Gastrocnemius medialis (tissue), 4 donors: ENCODE data around the gene SERPINE1. TPM values are rescaled to one million over a fixed set of nuclear protein-coding genes. Genes with fewer than 3 reads are reported as not detected.
"Not testable (repeated sequence)": the region's sequence is repeated elsewhere in the genome, so short reads cannot be mapped to it uniquely, and the experiment has no call there.

Experiments used
- ATAC-seq, 2 donors: fragments of 150-250 bp; one replicate each; pipeline ENCODE4 v1.9.1; 2016
- DNase-seq, 2 donors: peaks; one replicate each; pipeline ENCODE4 v3.0.0-alpha.2; 2019
- H3K27ac ChIP-seq, 4 donors: fragments of 200-600 bp; sonication (generic); 1 replicate in 1 of 4; 2 replicates in 3 of 4; pipeline ENCODE4 v1.5.1; 2016 to 2018; ENCODE audit warnings: mild to moderate bottlenecking in 2 of 4, moderate library complexity in 1 of 4
- H3K27me3 ChIP-seq, 3 donors: fragments of 200-600 bp; sonication (generic) in 2 of 3; 1 replicate in 1 of 3; 2 replicates in 2 of 3; pipeline versions ENCODE4 v1.5.1 to v1.6.0; 2016 to 2019; ENCODE audit warnings: mild to moderate bottlenecking in 1 of 3, moderate library complexity in 1 of 3
- H3K36me3 ChIP-seq, 2 donors: fragments of 200-600 bp; sonication (generic) in 1 of 2; one replicate each; pipeline ENCODE4 v1.5.1; 2017 to 2018
- H3K4me1 ChIP-seq, 2 donors: fragments of 200-600 bp; sonication (generic) in 1 of 2; one replicate each; pipeline ENCODE4 v1.5.1; 2016 to 2017; ENCODE audit warnings: mild to moderate bottlenecking in 2 of 2
- H3K4me3 ChIP-seq, 4 donors: fragments of 200-600 bp; sonication (generic) in 3 of 4; 1 replicate in 1 of 4; 2 replicates in 3 of 4; pipeline ENCODE4 v1.5.1; 2016 to 2019; ENCODE audit warnings: mild to moderate bottlenecking in 2 of 4
- H3K9me3 ChIP-seq, 3 donors: fragments of 200-600 bp; sonication (generic) in 2 of 3; 1 replicate in 1 of 3; 2 replicates in 2 of 3; pipeline ENCODE4 v1.5.1; 2016 to 2019
- POLR2A ChIP-seq, 2 donors: fragments of 450-650 bp; IDR thresholded peaks; one replicate each; pipeline ENCODE4 v1.6.1; 2017; ENCODE audit warnings: antibody characterized with exemption in 2 of 2, mild to moderate bottlenecking in 2 of 2, moderate library complexity in 2 of 2
- in situ Hi-C, 4 donors: fragments of 200-750 bp; cut with MboI; loops; one replicate each; pipeline versions ENCODE4 v1.15.0 to v1.8.0; 2017; ENCODE audit warnings: low sequenced_read_pairs in 4 of 4
- intact Hi-C: fragments of 100-400 bp; cut with DNase I; formaldehyde crosslinking; loops from one replicate; pipeline ENCODE4 v1.15.1; 2023; ENCODE audit warnings: low total_unique reads
- total RNA-seq, 4 donors: library from RNA; depleted of rRNA; stranded (reverse); fragments of >200 nt; gene quantifications; one replicate each; pipeline versions ENCODE4 v1.1.0 to v1.2.3, GENCODE V29; 2016
- TF ChIP-seq, protein P1 (sequence below), 5 experiments: fragments of 450-650 bp in 3 of 5; fragments of 200-600 bp in 2 of 5; sonication (generic) in 2 of 5; IDR thresholded peaks in 4 of 5; conservative IDR thresholded peaks in 1 of 5; 1 replicate in 4 of 5; 2 replicates in 1 of 5; pipeline ENCODE4 v1.5.1; 2016 to 2019; ENCODE audit warnings: antibody characterized with exemption in 5 of 5, mild to moderate bottlenecking in 3 of 5, moderate library complexity in 3 of 5

Gene SERPINE1
- total RNA-seq, 4 donors from 2014 or later: 5.9 to 21.7 (median 12.3) TPM

DNA sequence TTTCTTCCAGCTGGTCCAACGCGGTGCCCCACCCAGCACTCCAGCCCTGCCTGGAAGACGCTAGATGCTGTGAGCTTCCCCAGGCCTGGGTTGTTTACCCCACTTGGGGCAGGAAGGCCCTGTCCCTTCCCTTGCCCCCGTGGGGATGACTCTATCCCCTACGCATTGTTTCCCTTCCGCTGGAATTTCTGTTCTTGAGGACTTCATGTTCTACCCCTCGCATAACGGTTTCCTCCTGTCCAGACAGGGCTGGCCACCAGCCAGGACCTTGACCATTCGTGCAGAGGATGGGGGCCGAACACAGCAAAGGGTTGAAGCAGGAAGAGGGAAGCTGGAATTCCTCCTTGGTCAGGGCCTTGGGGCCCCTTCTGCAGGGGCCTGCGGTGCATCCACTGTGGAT, 14.7 kb upstream of the SERPINE1 start:
- Histone ChIP-seq H3K4me3 (no peak overlapping the region), H3K36me3 (no peaks in the 10 kb centered on the region), H3K4me1 (peaks cover 16 to 18% of the 10 kb centered on the region in 2 donors), H3K27me3 (no peaks in the 10 kb centered on the region), H3K9me3 (no peaks in the 10 kb centered on the region), H3K27ac (peak overlapping the region; percentile 67 to 82 (median 73))
- peak; percentile 46 to 59 for DNase-seq
- peak; percentile 75 to 83 for ATAC-seq
- TF ChIP-seq, protein P1, sequence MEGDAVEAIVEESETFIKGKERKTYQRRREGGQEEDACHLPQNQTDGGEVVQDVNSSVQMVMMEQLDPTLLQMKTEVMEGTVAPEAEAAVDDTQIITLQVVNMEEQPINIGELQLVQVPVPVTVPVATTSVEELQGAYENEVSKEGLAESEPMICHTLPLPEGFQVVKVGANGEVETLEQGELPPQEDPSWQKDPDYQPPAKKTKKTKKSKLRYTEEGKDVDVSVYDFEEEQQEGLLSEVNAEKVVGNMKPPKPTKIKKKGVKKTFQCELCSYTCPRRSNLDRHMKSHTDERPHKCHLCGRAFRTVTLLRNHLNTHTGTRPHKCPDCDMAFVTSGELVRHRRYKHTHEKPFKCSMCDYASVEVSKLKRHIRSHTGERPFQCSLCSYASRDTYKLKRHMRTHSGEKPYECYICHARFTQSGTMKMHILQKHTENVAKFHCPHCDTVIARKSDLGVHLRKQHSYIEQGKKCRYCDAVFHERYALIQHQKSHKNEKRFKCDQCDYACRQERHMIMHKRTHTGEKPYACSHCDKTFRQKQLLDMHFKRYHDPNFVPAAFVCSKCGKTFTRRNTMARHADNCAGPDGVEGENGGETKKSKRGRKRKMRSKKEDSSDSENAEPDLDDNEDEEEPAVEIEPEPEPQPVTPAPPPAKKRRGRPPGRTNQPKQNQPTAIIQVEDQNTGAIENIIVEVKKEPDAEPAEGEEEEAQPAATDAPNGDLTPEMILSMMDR (IDR thresholded peaks at IDR 0.05 in 4 of 5, conservative IDR thresholded peaks at IDR 0.05 in 1 of 5): no peak
- TF ChIP-seq POLR2A (IDR thresholded peaks at IDR 0.05): peak in 1 of 2 donors; percentile 20
- intact Hi-C loops: no loop called here
- in situ Hi-C loops: no loop called here

DNA sequence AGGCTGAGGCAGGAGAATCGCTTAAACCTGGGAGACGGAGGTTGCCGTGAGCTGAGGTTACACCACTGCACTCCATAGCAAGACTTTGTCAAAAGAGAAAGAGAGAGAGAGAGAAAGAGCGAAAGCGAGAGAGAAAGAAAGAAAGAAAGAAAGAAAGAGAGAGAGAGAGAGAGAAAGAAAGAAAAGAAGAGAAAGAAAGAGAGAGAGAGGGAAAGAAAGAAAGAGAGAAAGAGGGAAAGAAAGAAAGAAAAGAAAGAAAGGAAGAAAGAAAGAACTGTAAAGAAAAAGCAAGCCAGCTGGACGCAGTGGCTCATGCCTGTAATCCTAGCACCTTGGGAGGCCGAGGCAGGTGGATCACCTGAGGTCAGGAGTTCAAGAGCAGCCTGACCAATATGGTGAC, 13.8 kb upstream of the SERPINE1 start:
- peaks cover 16 to 18% of the 10 kb centered on the region in 2 donors for H3K4me1 ChIP-seq
- in situ Hi-C loops, H3K4me3 ChIP-seq, H3K36me3 ChIP-seq, H3K27me3 ChIP-seq, intact Hi-C loops, ATAC-seq, DNase-seq, H3K9me3 ChIP-seq: not testable (repeated sequence)
- H3K27ac ChIP-seq: peak overlapping the region in 3 of 4 donors; percentile 67 to 82 (median 73)

DNA sequence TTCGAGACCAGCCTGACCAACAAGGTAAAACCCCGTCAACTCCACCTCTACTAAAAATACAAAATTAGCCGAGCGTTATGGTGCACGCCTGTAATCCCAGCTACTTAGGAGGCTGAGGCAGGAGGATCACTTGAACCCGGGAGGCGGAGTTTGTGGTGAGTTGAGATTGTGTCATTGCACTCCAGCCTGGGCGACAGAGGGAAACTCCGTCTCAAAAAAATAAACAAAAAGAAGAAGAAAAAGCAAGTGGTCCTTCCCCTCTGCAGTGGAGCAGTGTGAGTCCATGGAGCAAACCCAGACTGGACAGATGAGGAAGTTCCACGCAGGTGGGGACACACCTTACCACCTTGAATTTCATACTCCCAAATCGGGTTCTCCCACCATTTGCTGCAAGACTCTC, 13.1 kb upstream of the SERPINE1 start:
- DNase-seq (no peak), ATAC-seq (no peak)
- H3K4me1 ChIP-seq: peaks cover 11 to 14% of the 10 kb centered on the region in 2 donors
- H3K4me3 ChIP-seq: no peak overlapping the region
- no peaks in the 10 kb centered on the region for H3K9me3 ChIP-seq
- H3K27me3 ChIP-seq: no peaks in the 10 kb centered on the region
- no peaks in the 10 kb centered on the region for H3K36me3 ChIP-seq
- no peak for TF ChIP-seq POLR2A (IDR thresholded peaks at IDR 0.05)
- TF ChIP-seq, protein P1 (IDR thresholded peaks at IDR 0.05 in 4 of 5, conservative IDR thresholded peaks at IDR 0.05 in 1 of 5): no peak
- peak overlapping the region in 1 of 4 donors; percentile 23 for H3K27ac ChIP-seq
- intact Hi-C loops: no loop called here
- in situ Hi-C loops: no loop called here

DNA sequence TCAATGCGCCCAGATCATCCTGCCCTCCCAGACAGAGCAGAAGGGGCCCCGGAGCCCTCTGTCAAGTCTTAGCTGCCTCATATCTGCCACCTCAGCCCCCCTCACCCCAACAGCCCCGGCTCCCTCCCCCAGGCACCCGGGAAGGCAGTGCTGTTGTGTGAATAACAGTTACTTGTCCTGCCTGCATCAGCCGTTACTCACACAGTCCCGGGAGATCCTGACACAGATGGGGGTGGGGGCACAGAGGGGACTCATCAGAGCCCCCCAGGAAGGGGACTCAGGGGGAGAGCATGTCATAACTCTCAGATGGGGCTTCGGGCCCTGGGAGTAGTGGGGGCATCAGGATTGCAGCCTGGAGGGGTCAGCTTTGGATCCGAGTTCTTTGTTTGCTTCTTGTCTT, 12.4 kb upstream of the SERPINE1 start:
- no peak for DNase-seq
- peaks cover 9 to 11% of the 10 kb centered on the region in 2 donors for H3K4me1 ChIP-seq
- H3K9me3 ChIP-seq: no peaks in the 10 kb centered on the region
- TF ChIP-seq, protein P1 (IDR thresholded peaks at IDR 0.05 in 4 of 5, conservative IDR thresholded peaks at IDR 0.05 in 1 of 5): no peak
- no peak for TF ChIP-seq POLR2A (IDR thresholded peaks at IDR 0.05)
- in situ Hi-C loops: no loop called here
- H3K4me3 ChIP-seq: no peak overlapping the region
- H3K27ac ChIP-seq: peak overlapping the region in 2 of 4 donors; percentile 23 to 27
- H3K27me3 ChIP-seq: no peaks in the 10 kb centered on the region
- intact Hi-C loops: no loop called here
- no peaks in the 10 kb centered on the region for H3K36me3 ChIP-seq
- ATAC-seq: no peak

- Histone ChIP-seq H3K27ac (no peak overlapping the region), H3K4me3 (no peak overlapping the region), H3K27me3 (peaks cover 0 to 4% (median 0%) of the 10 kb centered on the region in 3 donors), H3K9me3 (no peaks in the 10 kb centered on the region), H3K4me1 (peaks cover 9 to 11% of the 10 kb centered on the region in 2 donors), H3K36me3 (no peaks in the 10 kb centered on the region)
- intact Hi-C loops (no loop called here), in situ Hi-C loops (no loop called here)
- DNase-seq (no peak), ATAC-seq (no peak)
- TF ChIP-seq POLR2A (IDR thresholded peaks at IDR 0.05): no peak
- TF ChIP-seq, protein P1 (IDR thresholded peaks at IDR 0.05 in 4 of 5, conservative IDR thresholded peaks at IDR 0.05 in 1 of 5): no peak
Observed at GRCh38 chr7:101115215-101115614, 11.7 kb upstream of the SERPINE1 start.
